GM13976 (cell line): Measurements from ENCODE around the gene JAZF1.

Experiments
- DNase-seq: peaks from one replicate; pipeline ENCODE4 v3.0.0; 2012; ENCODE audit warnings: low spot score
- in situ Hi-C: fragments of 300-500 bp; cut with MboI; formaldehyde crosslinking; loops from one replicate; pipeline ENCODE4 v1.12.0; 2022; ENCODE audit warnings: low sequenced_read_pairs, mixed read lengths, inconsistent platforms; ENCODE audit not compliant: unreplicated experiment
- TF ChIP-seq, protein P1 (sequence below): IDR thresholded peaks from 2 replicates; pipeline ENCODE4 v1.5.1; 2012; ENCODE audit warnings: borderline replicate concordance, mild to moderate bottlenecking; ENCODE audit not compliant: insufficient read depth; ENCODE audit errors: extremely low read depth, missing control alignments, control extremely low read depth

JAZF1 gene

DNA sequence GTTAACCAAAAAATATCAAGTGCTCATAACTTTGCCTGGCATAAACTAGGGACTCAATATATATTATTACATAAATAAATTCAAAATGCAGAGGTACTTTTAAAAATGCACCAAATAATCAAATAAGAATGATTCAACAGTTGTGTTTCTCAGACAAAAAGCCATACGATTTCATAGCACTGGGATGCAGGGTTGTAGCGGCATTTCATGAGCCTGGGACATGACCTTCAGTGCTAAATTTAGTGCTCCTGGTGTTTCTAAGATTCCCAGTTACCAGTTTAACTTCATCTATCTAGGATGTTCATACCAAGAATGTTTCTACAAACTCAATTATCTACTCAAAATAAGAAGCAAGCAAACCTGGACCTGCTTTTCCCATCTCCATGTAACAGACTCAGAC lies 4.0 kb downstream of the JAZF1 start:
- in situ Hi-C loops, result no loop called here
- no peak for DNase-seq
- TF ChIP-seq, protein P1, sequence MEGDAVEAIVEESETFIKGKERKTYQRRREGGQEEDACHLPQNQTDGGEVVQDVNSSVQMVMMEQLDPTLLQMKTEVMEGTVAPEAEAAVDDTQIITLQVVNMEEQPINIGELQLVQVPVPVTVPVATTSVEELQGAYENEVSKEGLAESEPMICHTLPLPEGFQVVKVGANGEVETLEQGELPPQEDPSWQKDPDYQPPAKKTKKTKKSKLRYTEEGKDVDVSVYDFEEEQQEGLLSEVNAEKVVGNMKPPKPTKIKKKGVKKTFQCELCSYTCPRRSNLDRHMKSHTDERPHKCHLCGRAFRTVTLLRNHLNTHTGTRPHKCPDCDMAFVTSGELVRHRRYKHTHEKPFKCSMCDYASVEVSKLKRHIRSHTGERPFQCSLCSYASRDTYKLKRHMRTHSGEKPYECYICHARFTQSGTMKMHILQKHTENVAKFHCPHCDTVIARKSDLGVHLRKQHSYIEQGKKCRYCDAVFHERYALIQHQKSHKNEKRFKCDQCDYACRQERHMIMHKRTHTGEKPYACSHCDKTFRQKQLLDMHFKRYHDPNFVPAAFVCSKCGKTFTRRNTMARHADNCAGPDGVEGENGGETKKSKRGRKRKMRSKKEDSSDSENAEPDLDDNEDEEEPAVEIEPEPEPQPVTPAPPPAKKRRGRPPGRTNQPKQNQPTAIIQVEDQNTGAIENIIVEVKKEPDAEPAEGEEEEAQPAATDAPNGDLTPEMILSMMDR, result no peak

DNA sequence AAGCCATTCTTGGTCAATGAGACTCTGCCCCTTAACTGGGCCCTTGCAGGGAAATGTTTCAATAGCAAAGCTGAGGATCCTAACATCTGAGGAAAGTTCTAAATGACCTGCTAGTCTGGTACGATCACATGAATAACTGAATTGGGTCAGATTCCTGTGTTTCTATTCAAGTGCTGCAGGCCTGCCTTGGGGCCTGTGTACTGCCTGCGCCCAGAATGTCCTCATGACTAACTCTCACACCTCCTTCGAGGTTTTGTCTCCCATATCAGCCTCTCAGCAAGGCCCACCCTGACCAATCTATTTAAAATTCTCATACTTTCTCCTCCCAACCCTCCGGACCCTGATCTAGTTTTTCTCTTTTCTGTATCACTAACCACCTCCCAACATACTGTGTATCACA lies 4.4 kb downstream of the JAZF1 start:
- in situ Hi-C loops, result no loop called here
- TF ChIP-seq, protein P1, result no peak
- no peak for DNase-seq

DNA sequence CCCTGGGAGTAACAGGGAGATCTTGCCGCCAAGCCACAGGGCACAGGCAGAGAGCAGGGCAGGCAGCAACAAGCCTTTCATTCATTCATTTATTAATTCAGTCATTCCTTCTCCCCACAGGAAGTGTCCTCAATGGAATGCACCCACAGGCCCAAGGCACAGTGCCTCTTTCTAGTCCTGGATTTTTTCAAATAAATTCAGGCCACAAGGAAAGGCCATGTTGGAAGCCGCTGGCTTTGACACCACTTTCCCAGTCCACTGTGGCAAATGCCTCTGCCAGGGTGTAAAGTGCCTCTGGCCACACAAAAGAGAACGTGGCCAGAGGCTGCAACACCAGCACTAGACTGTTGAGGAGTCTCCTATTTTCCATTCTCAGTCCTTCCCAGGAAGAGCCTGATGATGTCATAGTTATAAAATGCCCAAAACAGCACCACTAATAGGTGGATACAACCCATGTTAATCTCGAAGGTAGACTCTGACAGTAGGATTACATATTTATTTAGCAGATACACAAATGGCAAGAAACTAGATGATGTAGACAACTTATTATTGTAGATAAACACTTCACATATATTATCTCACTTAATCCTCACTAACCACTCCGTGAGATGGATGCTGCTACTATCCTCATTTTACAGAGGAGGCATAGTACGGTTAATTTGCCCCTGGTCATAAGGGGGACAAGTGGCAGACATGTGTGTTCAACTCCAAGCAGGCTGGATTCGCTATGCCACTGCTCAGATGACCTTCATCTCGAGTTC lies 5.5 kb downstream of the JAZF1 start:
- no peak for DNase-seq
- in situ Hi-C loops, result no loop called here
- TF ChIP-seq, protein P1, result no peak

DNA sequence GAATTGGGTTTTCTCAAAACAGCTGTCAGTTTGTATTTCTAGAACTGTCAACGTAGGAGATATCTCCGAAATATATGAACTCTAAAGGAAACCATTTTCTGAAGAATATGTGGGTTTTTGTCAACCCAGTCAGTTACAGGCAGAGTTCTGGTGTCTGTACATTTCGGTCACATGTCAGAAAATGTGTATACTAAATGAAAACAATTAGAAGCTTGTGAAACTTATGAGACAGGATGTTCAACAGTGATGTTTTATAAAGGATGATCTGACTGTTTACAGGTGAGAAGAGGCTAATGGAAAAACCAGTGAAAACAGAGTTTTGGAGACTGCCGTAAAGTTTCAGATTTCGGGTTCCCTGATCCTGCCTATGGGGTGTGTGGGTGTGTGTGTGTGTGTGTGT lies 6.2 kb downstream of the JAZF1 start:
- in situ Hi-C loops, result no loop called here
- DNase-seq, result no peak
- TF ChIP-seq, protein P1, result no peak

- DNase-seq, result no peak
- TF ChIP-seq, protein P1, result no peak
- in situ Hi-C loops, result no loop called here
These were observed 7.1 kb downstream of the JAZF1 start for GRCh38 chr7:28173531-28173930.

DNA sequence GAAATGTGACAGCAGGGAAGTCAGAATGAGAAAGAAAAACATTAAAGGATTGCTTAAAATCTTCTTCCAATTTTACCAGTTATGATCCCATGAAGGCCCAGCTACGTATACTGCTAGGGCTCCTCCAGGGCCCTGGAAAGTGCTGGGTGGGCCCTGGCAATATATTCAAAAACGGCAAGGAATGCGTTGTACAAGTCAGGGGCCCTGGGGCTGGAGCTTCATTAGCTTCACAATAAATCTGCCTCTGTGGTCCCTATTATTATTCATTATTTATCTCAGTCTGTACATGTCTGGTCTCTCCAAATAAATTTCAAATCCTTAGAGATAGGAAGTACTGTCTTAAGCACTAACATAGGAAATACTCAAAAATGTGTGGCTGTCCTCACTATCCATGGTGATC lies 7.6 kb downstream of the JAZF1 start:
- in situ Hi-C loops, result no loop called here
- DNase-seq, result no peak
- TF ChIP-seq, protein P1, result no peak
